LNCAP (cell line): Measurements from ENCODE around the gene RBBP7.

Experiments used
- TF ChIP-seq, protein P1 (sequence below): fragments of 450-650 bp; IDR thresholded peaks from 2 replicates; pipeline ENCODE4 v1.5.1; 2017; ENCODE audit warnings: mild to moderate bottlenecking

RBBP7 gene

GRCh38 chrX:16856744-16857143 lies 13.4 kb downstream of the RBBP7 start:
- TF ChIP-seq, protein P1, sequence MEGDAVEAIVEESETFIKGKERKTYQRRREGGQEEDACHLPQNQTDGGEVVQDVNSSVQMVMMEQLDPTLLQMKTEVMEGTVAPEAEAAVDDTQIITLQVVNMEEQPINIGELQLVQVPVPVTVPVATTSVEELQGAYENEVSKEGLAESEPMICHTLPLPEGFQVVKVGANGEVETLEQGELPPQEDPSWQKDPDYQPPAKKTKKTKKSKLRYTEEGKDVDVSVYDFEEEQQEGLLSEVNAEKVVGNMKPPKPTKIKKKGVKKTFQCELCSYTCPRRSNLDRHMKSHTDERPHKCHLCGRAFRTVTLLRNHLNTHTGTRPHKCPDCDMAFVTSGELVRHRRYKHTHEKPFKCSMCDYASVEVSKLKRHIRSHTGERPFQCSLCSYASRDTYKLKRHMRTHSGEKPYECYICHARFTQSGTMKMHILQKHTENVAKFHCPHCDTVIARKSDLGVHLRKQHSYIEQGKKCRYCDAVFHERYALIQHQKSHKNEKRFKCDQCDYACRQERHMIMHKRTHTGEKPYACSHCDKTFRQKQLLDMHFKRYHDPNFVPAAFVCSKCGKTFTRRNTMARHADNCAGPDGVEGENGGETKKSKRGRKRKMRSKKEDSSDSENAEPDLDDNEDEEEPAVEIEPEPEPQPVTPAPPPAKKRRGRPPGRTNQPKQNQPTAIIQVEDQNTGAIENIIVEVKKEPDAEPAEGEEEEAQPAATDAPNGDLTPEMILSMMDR: no peak

DNA sequence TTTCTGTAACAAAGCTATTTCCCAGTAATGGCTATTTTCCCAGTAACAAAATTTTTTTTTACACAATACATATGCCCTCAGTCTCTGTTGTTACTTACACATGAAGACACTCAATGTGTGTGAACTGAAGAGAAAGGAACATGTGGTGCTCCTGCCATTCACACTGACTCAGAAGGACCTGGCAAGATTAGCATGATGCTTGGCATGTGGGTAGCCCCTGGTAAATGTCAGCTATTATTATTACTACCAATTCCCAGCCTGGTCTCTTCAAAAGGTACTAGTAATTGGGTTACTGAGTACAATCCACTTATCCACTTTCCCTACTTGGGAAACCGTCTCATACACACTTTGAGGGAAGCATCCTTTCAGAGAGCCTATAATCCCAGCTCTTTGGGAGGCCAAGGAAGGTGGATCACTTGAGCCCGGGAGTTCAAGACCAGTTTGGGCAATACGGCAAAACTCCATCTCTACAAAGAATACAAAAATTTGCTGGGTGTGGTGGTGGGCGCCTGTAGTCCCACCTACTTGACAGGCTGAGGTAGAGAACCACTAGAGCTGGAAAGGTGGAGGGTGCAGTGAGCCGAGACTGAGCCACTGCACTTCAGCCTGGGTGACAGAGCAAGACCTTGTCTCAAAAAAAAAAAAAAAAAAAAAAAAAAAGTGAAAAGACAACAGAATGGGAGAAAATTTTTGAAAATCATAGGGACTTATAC lies 14.6 kb downstream of the RBBP7 start:
- TF ChIP-seq, protein P1: no peak

- TF ChIP-seq, protein P1: no peak
These were observed 16.6 kb downstream of the RBBP7 start for GRCh38 chrX:16853537-16853936.

DNA sequence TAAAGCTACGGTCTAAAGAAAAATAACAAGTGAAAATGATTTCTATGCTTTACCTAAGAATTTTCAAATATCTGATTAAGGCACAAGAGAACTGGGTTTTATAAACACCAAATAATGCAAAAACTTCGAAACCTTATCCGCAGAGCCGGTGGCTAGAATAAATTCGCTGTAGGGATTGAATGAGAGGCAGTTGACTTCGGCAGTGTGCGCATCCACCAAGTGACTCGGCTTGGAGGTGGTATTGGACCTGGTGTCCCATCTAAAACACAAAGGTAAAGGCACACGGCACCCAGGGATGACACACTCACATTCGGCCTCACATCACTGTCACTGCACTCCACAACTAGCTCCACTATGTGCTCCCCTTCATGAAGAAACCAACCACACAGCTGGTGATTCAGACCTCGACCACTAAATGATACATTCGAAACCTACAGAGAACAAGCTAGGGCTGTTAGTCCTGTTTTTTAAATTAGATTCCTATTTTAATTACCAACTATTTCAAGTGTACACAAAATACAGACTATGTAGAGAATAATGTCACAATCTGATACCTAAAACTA lies 17.5 kb downstream of the RBBP7 start:
- TF ChIP-seq, protein P1: no peak

- TF ChIP-seq, protein P1: no peak
These were observed 18.3 kb downstream of the RBBP7 start for GRCh38 chrX:16851827-16852226.

DNA sequence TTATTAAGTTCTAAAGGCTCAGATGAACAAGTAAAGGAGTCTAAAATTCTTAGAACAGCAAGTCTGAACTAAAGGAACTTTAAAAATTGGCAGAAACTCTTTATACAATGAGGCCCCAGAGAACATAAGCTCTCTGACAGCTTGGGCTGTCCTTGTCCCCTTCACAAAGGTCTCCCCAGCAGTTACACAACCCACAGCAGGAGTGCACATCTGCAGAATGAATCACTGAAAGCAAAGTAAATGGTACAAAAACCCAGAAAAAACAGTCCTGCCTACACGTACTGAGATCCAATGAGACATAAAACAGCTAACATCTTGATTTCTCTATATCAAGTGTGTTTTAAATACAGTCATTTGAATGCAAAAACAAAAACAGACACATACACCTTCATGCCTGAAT lies 18.7 kb downstream of the RBBP7 start:
- TF ChIP-seq, protein P1: no peak

DNA sequence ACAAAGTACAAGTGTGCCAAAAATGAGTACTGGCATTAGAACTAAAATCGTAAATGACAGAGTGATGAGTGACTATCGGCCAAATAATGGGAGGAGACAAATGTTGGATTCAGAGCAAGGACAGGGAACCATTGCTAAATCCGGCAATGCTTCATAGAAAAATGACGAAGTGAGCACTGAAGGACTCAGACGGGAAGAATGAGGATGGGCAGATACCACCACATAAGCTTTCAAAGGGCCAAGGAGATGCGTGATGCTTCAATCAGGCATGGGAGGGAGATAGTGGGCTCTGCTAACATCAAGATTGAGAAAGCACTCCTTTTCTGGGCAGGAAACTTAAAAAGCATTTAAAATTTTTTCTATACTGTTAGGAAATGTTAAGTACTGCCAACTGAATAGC lies 21.6 kb downstream of the RBBP7 start:
- TF ChIP-seq, protein P1: no peak

DNA sequence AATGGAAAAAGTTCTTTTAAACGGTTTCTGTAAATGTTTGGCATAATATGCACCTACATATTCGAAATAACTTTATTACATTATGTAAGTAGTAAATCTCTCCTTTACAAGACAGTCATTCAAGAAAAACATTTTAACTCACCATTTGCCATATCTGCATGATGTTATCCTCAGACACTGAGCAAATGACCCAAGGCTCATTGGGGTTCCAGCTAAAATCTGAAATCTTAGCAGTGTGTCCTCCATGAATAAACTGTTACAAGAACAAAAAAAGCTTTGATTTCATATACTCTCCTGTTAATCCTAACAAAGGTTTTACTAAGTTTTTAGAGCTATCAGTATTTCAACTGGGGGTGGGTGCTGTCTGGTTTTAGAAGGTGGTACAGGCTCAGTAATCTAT lies 24.5 kb downstream of the RBBP7 start:
- TF ChIP-seq, protein P1: no peak
